Measurements from ENCODE around the gene CRTC2.

The CRTC2 gene

DNA sequence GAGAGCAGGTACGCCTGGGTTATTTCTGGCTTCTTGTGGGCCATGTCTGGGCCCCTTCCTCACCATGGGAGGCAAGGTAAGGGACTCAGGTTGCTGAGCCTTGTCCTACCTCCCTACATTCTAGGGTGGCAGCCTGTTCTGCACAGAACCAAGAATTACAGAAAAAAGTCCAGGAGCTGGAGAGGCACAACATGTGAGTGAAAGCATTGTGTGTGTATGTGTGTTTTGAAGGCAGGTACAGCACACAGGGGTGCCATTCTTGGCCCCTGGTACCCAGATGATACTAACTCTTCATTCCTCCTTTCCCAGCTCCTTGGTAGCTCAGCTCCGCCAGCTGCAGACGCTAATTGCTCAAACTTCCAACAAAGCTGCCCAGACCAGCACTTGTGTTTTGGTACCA lies 14.7 kb upstream of the CRTC2 start:
- WGBS, 2 experiments (ENCODE audit: insufficient coverage in 2 of 2), result 95% methylated on average over 3 of the region's 3 CpGs
- Histone ChIP-seq H3K36me3 (ENCODE audit: control insufficient read depth, insufficient read depth, low read length) (peaks cover 30% of the 10 kb centered on the region), H3K9me3 (ENCODE audit: control insufficient read depth, low read length) (no peaks in the 10 kb centered on the region), H3K27ac (ENCODE audit: low read depth, low read length, severe bottlenecking) (no peak overlapping the region), H3K4me1 (ENCODE audit: control insufficient read depth, insufficient read depth, low read length, poor library complexity, severe bottlenecking) (peaks cover 8% of the 10 kb centered on the region), H3K4me3 (ENCODE audit: extremely low read depth, insufficient read depth, low read length, poor library complexity, severe bottlenecking) (no peak overlapping the region)

DNA sequence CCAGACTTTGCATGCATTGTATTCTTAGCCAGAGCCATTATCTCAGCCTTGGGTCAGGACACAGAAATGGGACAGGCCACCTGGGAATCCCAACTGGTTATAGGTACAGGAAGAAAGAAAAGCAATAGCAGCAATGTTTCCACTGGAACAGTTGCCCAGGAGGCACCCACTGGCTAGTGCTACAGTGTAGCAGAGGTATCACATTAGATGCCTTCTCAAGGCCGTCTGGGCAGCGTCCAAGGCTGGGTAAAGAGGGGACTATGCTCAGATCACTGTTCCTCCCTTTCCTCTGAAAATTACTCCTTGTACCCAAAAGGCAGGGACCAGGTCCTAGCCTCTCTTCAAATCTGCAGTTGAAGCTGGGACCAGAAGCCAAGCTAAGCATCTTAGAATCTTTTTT lies 11.9 kb upstream of the CRTC2 start:
- no peak overlapping the region for H3K27ac ChIP-seq (ENCODE audit: low read depth, low read length, severe bottlenecking)
- H3K4me1 ChIP-seq (ENCODE audit: control insufficient read depth, insufficient read depth, low read length, poor library complexity, severe bottlenecking), result peaks cover 8% of the 10 kb centered on the region
- H3K4me3 ChIP-seq (ENCODE audit: extremely low read depth, insufficient read depth, low read length, poor library complexity, severe bottlenecking), result no peak overlapping the region
- H3K9me3 ChIP-seq (ENCODE audit: control insufficient read depth, low read length), result no peaks in the 10 kb centered on the region
- peaks cover 20% of the 10 kb centered on the region for H3K36me3 ChIP-seq (ENCODE audit: control insufficient read depth, insufficient read depth, low read length)
- 89 to 93% methylated on average over 2 of the region's 2 CpGs for WGBS, 2 experiments (ENCODE audit: insufficient coverage in 2 of 2)

DNA sequence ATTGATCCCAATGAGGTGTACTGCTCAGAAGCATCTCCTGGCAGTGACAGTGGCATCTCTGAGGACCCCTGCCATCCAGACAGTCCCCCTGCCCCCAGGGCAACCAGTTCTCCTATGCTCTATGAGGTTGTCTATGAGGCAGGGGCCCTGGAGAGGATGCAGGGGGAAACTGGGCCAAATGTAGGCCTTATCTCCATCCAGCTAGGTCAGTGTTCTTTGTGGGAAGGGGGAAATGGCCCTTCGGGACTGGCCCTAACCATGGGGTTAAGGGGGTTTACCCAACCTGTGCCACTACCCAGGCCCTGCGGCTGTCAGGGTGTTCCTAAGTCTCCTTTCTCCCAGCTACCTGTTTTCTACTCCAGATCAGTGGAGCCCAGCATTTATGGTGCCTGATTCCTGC lies 10.6 kb upstream of the CRTC2 start:
- WGBS, 2 experiments (ENCODE audit: insufficient coverage in 2 of 2), result 100% methylated on average over 1 of the region's 2 CpGs
- H3K36me3 ChIP-seq (ENCODE audit: control insufficient read depth, insufficient read depth, low read length), result peaks cover 6% of the 10 kb centered on the region
- H3K9me3 ChIP-seq (ENCODE audit: control insufficient read depth, low read length), result no peaks in the 10 kb centered on the region
- H3K4me1 ChIP-seq (ENCODE audit: control insufficient read depth, insufficient read depth, low read length, poor library complexity, severe bottlenecking), result peaks cover 8% of the 10 kb centered on the region
- H3K27ac ChIP-seq (ENCODE audit: low read depth, low read length, severe bottlenecking), result no peak overlapping the region
- H3K4me3 ChIP-seq (ENCODE audit: extremely low read depth, insufficient read depth, low read length, poor library complexity, severe bottlenecking), result no peak overlapping the region

DNA sequence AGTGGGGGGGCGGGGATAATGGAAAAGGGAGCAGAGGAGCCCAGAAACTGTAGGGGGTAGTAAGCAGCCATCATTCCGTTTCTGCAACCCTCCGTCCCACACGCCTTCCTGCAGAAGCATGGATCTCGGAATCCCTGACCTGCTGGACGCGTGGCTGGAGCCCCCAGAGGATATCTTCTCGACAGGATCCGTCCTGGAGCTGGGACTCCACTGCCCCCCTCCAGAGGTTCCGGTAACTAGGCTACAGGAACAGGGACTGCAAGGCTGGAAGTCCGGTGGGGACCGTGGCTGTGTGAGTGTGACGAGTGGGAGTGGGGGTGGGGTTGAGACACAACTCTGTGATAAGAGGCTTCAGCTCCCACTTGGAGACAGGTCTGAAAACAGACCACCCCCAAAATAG lies 10.0 kb upstream of the CRTC2 start:
- Histone ChIP-seq H3K27ac (ENCODE audit: low read depth, low read length, severe bottlenecking) (no peak overlapping the region), H3K4me3 (ENCODE audit: extremely low read depth, insufficient read depth, low read length, poor library complexity, severe bottlenecking) (peak overlapping the region; percentile 61), H3K36me3 (ENCODE audit: control insufficient read depth, insufficient read depth, low read length) (peaks cover 1% of the 10 kb centered on the region), H3K9me3 (ENCODE audit: control insufficient read depth, low read length) (no peaks in the 10 kb centered on the region), H3K4me1 (ENCODE audit: control insufficient read depth, insufficient read depth, low read length, poor library complexity, severe bottlenecking) (peaks cover 8% of the 10 kb centered on the region)
- whole genome bisulfite sequencing, 2 experiments (ENCODE audit: insufficient coverage in 2 of 2), result 79 to 83% methylated on average over 12 of the region's 13 CpGs

GRCh38 chr1:153968000-153968363 lies 9.6 kb upstream of the CRTC2 start:
- peak overlapping the region; percentile 61 for H3K4me3 ChIP-seq (ENCODE audit: extremely low read depth, insufficient read depth, low read length, poor library complexity, severe bottlenecking)
- 47 to 62% methylated on average over 2 of the region's 8 CpGs for WGBS, 2 experiments (ENCODE audit: insufficient coverage in 2 of 2)
- H3K9me3 ChIP-seq (ENCODE audit: control insufficient read depth, low read length), result no peaks in the 10 kb centered on the region
- peak overlapping the region; percentile 95 for H3K27ac ChIP-seq (ENCODE audit: low read depth, low read length, severe bottlenecking)
- H3K36me3 ChIP-seq (ENCODE audit: control insufficient read depth, insufficient read depth, low read length), result no peaks in the 10 kb centered on the region
- H3K4me1 ChIP-seq (ENCODE audit: control insufficient read depth, insufficient read depth, low read length, poor library complexity, severe bottlenecking), result peaks cover 8% of the 10 kb centered on the region

DNA sequence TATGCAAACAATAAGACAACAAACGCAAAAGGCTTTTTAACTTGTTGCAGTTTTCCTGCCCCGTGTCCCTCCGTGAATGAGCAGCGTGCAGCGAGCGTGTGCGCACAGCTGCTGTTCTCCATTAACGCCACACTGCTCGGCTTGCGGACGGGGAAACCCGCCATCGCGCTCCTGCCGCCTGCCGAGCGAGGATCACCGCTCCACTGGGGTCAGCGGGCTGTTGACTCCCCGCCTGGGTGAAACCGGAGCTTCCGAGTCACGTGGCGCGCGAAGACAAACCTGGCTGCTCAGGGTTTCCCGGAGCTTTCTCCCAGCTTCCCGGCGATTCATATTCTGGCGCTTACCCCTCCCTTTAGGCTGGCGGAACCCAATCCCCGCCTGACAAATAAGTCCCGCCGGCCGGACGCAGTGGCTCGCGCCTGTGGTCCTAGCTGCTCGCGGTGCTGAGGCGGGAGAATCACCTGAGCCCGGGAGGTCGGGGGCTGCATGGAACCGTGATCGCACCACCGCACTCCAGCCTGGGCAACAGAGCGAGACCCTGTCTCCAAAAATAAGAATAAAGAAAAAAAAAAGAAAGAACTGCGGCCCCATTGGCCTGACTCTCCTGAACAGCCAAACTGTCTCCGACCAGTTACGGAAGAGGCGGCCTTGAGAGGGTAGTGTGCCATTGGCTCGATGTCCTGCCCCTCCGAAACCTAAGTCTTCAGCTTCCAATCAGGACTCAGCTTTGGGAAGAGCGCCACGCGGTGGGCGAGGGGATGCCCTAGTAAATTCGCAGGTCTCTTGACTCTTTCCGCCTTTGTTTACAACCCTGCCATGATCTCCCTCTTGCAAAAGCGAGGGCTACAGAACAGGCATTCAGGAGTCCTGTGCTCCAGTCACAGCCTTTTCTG lies 8.9 kb upstream of the CRTC2 start, which contains the start of gene CREB3L4:
CREB3L4 (plus strand) TSS at position 796 of the 893 bp plus-strand sequence. CDS start 624 bp downstream, outside the sequence.
- Histone ChIP-seq H3K36me3 (ENCODE audit: control insufficient read depth, insufficient read depth, low read length) (no peaks in the 10 kb centered on the region), H3K27ac (ENCODE audit: low read depth, low read length, severe bottlenecking) (peak within 1 kb of the TSS; percentile 95), H3K9me3 (ENCODE audit: control insufficient read depth, low read length) (no peaks in the 10 kb centered on the region), H3K4me3 (ENCODE audit: extremely low read depth, insufficient read depth, low read length, poor library complexity, severe bottlenecking) (peak within 1 kb of the TSS; percentile 61), H3K4me1 (ENCODE audit: control insufficient read depth, insufficient read depth, low read length, poor library complexity, severe bottlenecking) (peaks cover 8% of the 10 kb centered on the region)
- WGBS, 2 experiments (ENCODE audit: insufficient coverage in 2 of 2), result 1% methylated on average over 50 to 55 of the region's 60 CpGs

DNA sequence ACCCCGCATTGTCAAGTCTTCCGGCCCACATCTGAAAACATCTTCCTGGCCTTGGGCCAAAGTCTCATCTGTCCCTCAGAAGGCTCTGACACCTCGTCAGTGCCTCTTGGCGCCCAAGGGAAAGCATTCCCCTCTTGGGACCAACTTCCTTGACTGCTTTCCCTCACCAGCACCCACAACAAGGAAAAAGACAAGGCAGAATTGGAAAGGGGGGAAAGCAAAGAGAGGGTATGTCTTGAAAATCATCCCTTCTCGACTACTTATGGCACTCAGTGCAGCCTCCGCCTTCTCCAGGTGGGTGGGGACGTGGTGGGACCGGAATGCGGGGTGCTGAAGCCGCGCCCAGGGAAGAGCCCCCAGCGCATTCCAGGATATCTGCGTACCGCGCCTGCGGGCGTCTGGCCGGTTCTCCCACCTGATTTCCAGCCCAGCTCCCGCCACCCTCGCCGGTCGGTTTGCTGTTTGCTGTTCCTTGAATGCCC lies 5.5 kb upstream of the CRTC2 start:
- Histone ChIP-seq H3K4me1 (ENCODE audit: control insufficient read depth, insufficient read depth, low read length, poor library complexity, severe bottlenecking) (peaks cover 15% of the 10 kb centered on the region), H3K36me3 (ENCODE audit: control insufficient read depth, insufficient read depth, low read length) (peaks cover 29% of the 10 kb centered on the region), H3K9me3 (ENCODE audit: control insufficient read depth, low read length) (no peaks in the 10 kb centered on the region), H3K4me3 (ENCODE audit: extremely low read depth, insufficient read depth, low read length, poor library complexity, severe bottlenecking) (peak overlapping the region; percentile 75), H3K27ac (ENCODE audit: low read depth, low read length, severe bottlenecking) (peak overlapping the region; percentile 96)
- WGBS, 2 experiments (ENCODE audit: insufficient coverage in 2 of 2), result 0 to 1% methylated on average over 18 to 20 of the region's 22 CpGs

DNA sequence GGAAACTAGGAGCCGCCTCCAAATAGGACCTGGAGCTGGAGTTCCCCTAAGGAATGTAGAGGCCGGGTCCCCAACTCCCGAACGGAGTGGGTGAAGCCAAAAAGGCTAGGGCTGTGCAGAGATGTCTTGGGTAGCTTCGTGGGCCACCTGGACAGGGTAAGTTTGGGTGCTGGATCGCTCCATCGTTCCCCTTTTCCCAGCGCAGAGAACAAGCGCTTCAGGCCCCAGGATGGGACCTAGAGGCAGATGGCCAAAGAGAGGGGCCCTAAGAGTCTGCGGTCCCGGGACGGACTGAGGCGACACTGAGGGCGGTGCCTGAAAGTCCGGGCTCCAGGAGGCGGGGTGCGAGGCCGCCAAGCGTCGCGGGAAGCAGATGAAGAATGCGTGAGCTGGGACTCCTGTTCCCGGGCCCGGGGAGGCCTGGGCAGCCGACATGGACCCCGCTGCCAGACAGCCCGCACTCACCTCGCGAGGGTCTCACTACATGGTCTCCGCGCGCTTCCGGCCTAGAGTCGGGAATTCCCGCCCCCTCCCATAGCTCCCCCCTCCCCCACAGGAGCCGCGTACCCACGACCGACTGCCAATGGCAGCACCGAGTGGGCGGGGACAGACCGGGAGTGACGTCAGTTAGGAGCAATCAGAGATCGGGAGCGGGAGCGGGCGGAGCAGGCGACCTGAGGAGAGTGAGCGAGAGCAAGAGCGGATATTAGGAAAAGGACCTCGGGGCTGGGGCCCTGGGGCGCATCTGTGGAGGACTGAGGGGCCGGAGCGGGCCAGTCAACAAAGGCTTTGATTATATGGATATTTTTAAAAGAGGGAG lies 4.8 kb upstream of the CRTC2 start, which contains the start of gene SLC39A1:
SLC39A1 (minus strand) TSS at position 508 of the 820 bp plus-strand sequence. CDS start 822 bp downstream, outside the sequence.
- Histone ChIP-seq H3K9me3 (ENCODE audit: control insufficient read depth, low read length) (no peaks in the 10 kb centered on the region), H3K4me1 (ENCODE audit: control insufficient read depth, insufficient read depth, low read length, poor library complexity, severe bottlenecking) (peaks cover 11% of the 10 kb centered on the region), H3K36me3 (ENCODE audit: control insufficient read depth, insufficient read depth, low read length) (peaks cover 29% of the 10 kb centered on the region), H3K27ac (ENCODE audit: low read depth, low read length, severe bottlenecking) (peak within 1 kb of the TSS; percentile 96), H3K4me3 (ENCODE audit: extremely low read depth, insufficient read depth, low read length, poor library complexity, severe bottlenecking) (peak within 1 kb of the TSS; percentile 75)
- 0% methylated on average over 38 to 48 of the region's 54 CpGs for WGBS, 2 experiments (ENCODE audit: insufficient coverage in 2 of 2)

DNA sequence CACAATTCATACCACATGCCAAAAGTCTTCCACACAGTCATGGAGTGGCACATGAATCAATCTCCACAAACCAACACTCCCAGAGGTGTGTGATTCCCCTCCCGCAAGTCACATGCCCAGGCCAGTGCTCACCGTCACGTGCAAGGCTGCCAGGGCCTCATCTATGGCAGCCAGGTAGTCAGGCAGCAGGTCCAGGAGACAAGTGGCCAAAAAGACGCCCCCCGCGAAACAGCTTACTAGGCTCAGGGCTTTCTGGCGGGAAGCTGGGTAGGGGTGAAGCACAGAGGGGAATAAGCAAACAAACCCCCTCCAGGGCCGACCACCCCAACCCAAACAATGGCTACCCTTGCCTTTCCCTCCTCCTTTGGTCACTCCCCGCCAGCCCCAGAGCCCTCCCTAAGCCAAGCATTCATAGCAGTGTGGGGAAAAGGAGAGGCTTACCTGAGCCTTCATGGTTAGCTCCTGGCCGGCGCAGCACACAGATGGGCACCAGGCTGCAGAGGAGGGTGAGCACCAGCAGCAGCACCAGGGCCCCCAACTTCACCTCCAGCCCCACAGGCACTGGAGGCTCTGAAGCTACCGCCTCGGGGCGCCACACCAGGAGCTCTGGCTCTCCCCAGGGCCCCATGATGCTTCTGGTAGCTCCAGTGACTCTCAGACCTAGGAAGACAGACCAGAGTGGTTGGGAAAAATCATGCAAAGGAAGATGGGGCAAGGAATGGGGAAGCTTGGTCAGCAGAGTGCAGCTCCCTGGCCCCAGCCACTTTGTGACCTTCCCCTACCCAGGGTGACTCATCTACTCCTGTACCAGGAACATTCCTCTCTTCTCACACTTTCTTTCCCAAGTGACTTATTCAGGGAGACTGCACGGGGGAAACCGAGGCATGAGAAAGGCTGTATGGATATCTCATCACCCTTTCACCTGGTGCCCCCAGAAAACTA lies 3.9 kb upstream of the CRTC2 start:
- 5 to 18% methylated on average over 3 to 10 of the region's 16 CpGs for WGBS, 2 experiments (ENCODE audit: insufficient coverage in 2 of 2)

DNA sequence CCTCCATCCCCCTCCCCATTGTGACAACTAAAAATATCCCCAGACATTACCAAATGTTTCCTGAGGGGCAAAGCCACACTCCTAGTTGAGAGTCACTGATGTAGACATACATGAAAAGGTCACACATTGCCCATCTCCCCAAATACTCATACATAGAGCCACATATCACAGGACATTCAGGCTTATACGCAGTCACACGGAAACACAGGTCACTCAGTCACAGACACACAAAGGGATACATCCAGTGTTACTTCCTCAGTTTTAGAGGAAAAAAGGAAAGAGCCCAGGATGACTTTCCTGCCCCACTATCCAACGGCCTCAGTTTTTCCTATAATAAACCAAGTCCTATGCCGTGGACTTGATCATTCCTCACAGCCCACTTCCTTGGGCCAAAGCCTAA lies 3.0 kb upstream of the CRTC2 start:
- peaks cover 29% of the 10 kb centered on the region for H3K36me3 ChIP-seq (ENCODE audit: control insufficient read depth, insufficient read depth, low read length)
- peak overlapping the region; percentile 75 for H3K4me3 ChIP-seq (ENCODE audit: extremely low read depth, insufficient read depth, low read length, poor library complexity, severe bottlenecking)
- WGBS, 2 experiments (ENCODE audit: insufficient coverage in 2 of 2), result 68 to 71% methylated on average over 4 of the region's 4 CpGs
- H3K9me3 ChIP-seq (ENCODE audit: control insufficient read depth, low read length), result no peaks in the 10 kb centered on the region
- H3K4me1 ChIP-seq (ENCODE audit: control insufficient read depth, insufficient read depth, low read length, poor library complexity, severe bottlenecking), result peaks cover 13% of the 10 kb centered on the region
- no peak overlapping the region for H3K27ac ChIP-seq (ENCODE audit: low read depth, low read length, severe bottlenecking)

More for the DNA sequence above, 3.9 kb upstream of the CRTC2 start:
- Histone ChIP-seq H3K27ac (ENCODE audit: low read depth, low read length, severe bottlenecking) (peak overlapping the region; percentile 96), H3K4me3 (ENCODE audit: extremely low read depth, insufficient read depth, low read length, poor library complexity, severe bottlenecking) (peak overlapping the region; percentile 75), H3K9me3 (ENCODE audit: control insufficient read depth, low read length) (no peaks in the 10 kb centered on the region), H3K4me1 (ENCODE audit: control insufficient read depth, insufficient read depth, low read length, poor library complexity, severe bottlenecking) (peaks cover 7% of the 10 kb centered on the region), H3K36me3 (ENCODE audit: control insufficient read depth, insufficient read depth, low read length) (peaks cover 29% of the 10 kb centered on the region)
